ENCODE measurements around the gene LIMS2. TPM values are rescaled to one million over a fixed set of nuclear protein-coding genes. Genes with fewer than 3 reads are reported as not detected.

LIMS2 gene
- polyA plus RNA-seq, 1 donor (not counting 4 experiments of a cell fraction or from before 2014, with no cell fraction given): not detected

GRCh38 chr2:127673291-127674069, 1.9 kb downstream of the LIMS2 start:
- H3K9ac ChIP-seq (ENCODE audit: control insufficient read depth, extremely low read depth, insufficient read depth, low read length): no peak overlapping the region
- H3K4me1 ChIP-seq (ENCODE audit: control insufficient read depth, extremely low read depth, insufficient read depth, low read length): peaks cover 5% of the 10 kb centered on the region
- no peak overlapping the region for H2AFZ ChIP-seq (ENCODE audit: control insufficient read depth, low read length)
- H4K20me1 ChIP-seq (ENCODE audit: control insufficient read depth, extremely low read depth, insufficient read depth, low read length): no peaks in the 10 kb centered on the region
- H3K4me2 ChIP-seq (ENCODE audit: control insufficient read depth, extremely low read depth, insufficient read depth, low read depth, low read length): no peak overlapping the region
- no peaks in the 10 kb centered on the region for H3K36me3 ChIP-seq (ENCODE audit: control insufficient read depth in 2 of 2, extremely low read depth in 1 of 2, insufficient read depth in 2 of 2, low read length in 2 of 2)
- no peaks in the 10 kb centered on the region for H3K9me1 ChIP-seq (ENCODE audit: control insufficient read depth, extremely low read depth, insufficient read depth, low read length)
- no peaks in the 10 kb centered on the region for H3K9me3 ChIP-seq (ENCODE audit: control insufficient read depth, low read depth, low read length)
- TF ChIP-seq EZH2 (IDR thresholded peaks at IDR 0.05; ENCODE audit: low read length) (no peak), CTCF (optimal IDR thresholded peaks at IDR 0.05 in 1 of 3, IDR thresholded peaks at IDR 0.05 in 1 of 3, conservative IDR thresholded peaks at IDR 0.05 in 1 of 3; ENCODE audit: extremely low read depth in 1 of 3, insufficient read depth in 2 of 3, low read length in 3 of 3) (no peak)
- DNase-seq (ENCODE audit: low read depth, low spot score) (no peak), FAIRE-seq (no peak)
- dilution Hi-C loops (cut with MboI; ENCODE audit: extremely low pct_ligation_motif_present, low sequenced_read_pairs): no loop called here
- H3K27ac ChIP-seq (ENCODE audit: control insufficient read depth, insufficient read depth, low read length): no peak overlapping the region
- peaks cover 58% of the 10 kb centered on the region for H3K27me3 ChIP-seq (ENCODE audit: control insufficient read depth, extremely low read depth, insufficient read depth, low read length)
- H3K79me2 ChIP-seq (ENCODE audit: control insufficient read depth, insufficient read depth, low read length): no peaks in the 10 kb centered on the region
- no peak overlapping the region for H3K4me3 ChIP-seq (ENCODE audit: control insufficient read depth in 2 of 3, extremely low read depth in 1 of 3, insufficient read depth in 2 of 3, low read depth in 1 of 3, low read length in 3 of 3)

GRCh38 chr2:127672341-127673224, 2.7 kb downstream of the LIMS2 start:
- dilution Hi-C loops (cut with MboI; ENCODE audit: extremely low pct_ligation_motif_present, low sequenced_read_pairs): no loop called here
- Histone ChIP-seq H2AFZ (ENCODE audit: control insufficient read depth, low read length) (no peak overlapping the region), H3K9me3 (ENCODE audit: control insufficient read depth, low read depth, low read length) (no peaks in the 10 kb centered on the region), H3K4me2 (ENCODE audit: control insufficient read depth, extremely low read depth, insufficient read depth, low read depth, low read length) (no peak overlapping the region), H3K36me3 (ENCODE audit: control insufficient read depth in 2 of 2, extremely low read depth in 1 of 2, insufficient read depth in 2 of 2, low read length in 2 of 2) (no peaks in the 10 kb centered on the region), H3K9me1 (ENCODE audit: control insufficient read depth, extremely low read depth, insufficient read depth, low read length) (no peaks in the 10 kb centered on the region), H3K27ac (ENCODE audit: control insufficient read depth, insufficient read depth, low read length) (no peak overlapping the region), H3K4me3 (ENCODE audit: control insufficient read depth in 2 of 3, extremely low read depth in 1 of 3, insufficient read depth in 2 of 3, low read depth in 1 of 3, low read length in 3 of 3) (no peak overlapping the region), H3K27me3 (ENCODE audit: control insufficient read depth, extremely low read depth, insufficient read depth, low read length) (peaks cover 54% of the 10 kb centered on the region), H3K79me2 (ENCODE audit: control insufficient read depth, insufficient read depth, low read length) (no peaks in the 10 kb centered on the region), H3K4me1 (ENCODE audit: control insufficient read depth, extremely low read depth, insufficient read depth, low read length) (peaks cover 5% of the 10 kb centered on the region), H3K9ac (ENCODE audit: control insufficient read depth, extremely low read depth, insufficient read depth, low read length) (no peak overlapping the region), H4K20me1 (ENCODE audit: control insufficient read depth, extremely low read depth, insufficient read depth, low read length) (no peaks in the 10 kb centered on the region)
- TF ChIP-seq EZH2 (IDR thresholded peaks at IDR 0.05; ENCODE audit: low read length) (no peak), CTCF (optimal IDR thresholded peaks at IDR 0.05 in 1 of 3, IDR thresholded peaks at IDR 0.05 in 1 of 3, conservative IDR thresholded peaks at IDR 0.05 in 1 of 3; ENCODE audit: extremely low read depth in 1 of 3, insufficient read depth in 2 of 3, low read length in 3 of 3) (no peak)
- DNase-seq (ENCODE audit: low read depth, low spot score) (no peak), FAIRE-seq (no peak)
